Skin epidermis (tissue), 12 donors: ENCODE results near the gene NALCN.
A peak's percentile ranks its signal among the peaks of the same experiment; 100 is the strongest.

Experiments used
- H3K27ac ChIP-seq, 21 experiments: fragments of 200-600 bp; sonication (generic) in 11 of 21; one replicate each; pipeline ENCODE4 v1.5.0; 2020; ENCODE audit warnings: mild to moderate bottlenecking in 3 of 21, inconsistent platforms in 2 of 21, moderate library complexity in 2 of 21
- H3K4me3 ChIP-seq, 7 experiments: fragments of 200-600 bp; sonication (generic) in 2 of 7; one replicate each; pipeline ENCODE4 v1.5.0; 2020; ENCODE audit warnings: inconsistent platforms in 2 of 7, mild to moderate bottlenecking in 2 of 7, moderate library complexity in 1 of 7

NALCN gene

GRCh38 chr13:101416181-101417042 lies at the start of gene NALCN:
NALCN (minus strand) TSS chr13:101416508; CDS start chr13:101399126, 17,382 bp downstream.
- peak within 1 kb of the TSS in 5 of 21 experiments; percentile 15 to 62 (median 30) for H3K27ac ChIP-seq

GRCh38 chr13:101465877-101466276 lies 49.6 kb upstream of the NALCN start:
- Histone ChIP-seq H3K27ac (no peak overlapping the region), H3K4me3 (no peak overlapping the region)

More at GRCh38 chr13:101416181-101417042, at the start of gene NALCN:
- peak within 1 kb of the TSS; percentile 9 to 48 (median 28) for H3K4me3 ChIP-seq

GRCh38 chr13:101457176-101457575 lies 40.9 kb upstream of the NALCN start:
- Histone ChIP-seq H3K4me3 (no peak overlapping the region), H3K27ac (no peak overlapping the region)

GRCh38 chr13:101455863-101456262 lies 39.6 kb upstream of the NALCN start:
- Histone ChIP-seq H3K4me3 (no peak overlapping the region), H3K27ac (peak overlapping the region in 2 of 21 experiments; percentile 26 to 39)

GRCh38 chr13:101454767-101455166 lies 38.5 kb upstream of the NALCN start:
- H3K27ac ChIP-seq: peak overlapping the region in 2 of 21 experiments; percentile 0 to 74

GRCh38 chr13:101453784-101454201 lies 37.5 kb upstream of the NALCN start:
- H3K4me3 ChIP-seq: peak overlapping the region; percentile 16 to 48 (median 26)
- H3K27ac ChIP-seq: peak overlapping the region in 11 of 21 experiments; percentile 18 to 79 (median 45)

More at GRCh38 chr13:101454767-101455166, 38.5 kb upstream of the NALCN start:
- H3K4me3 ChIP-seq: no peak overlapping the region

GRCh38 chr13:101452519-101453485 lies 36.5 kb upstream of the NALCN start, which contains the start of gene ITGBL1:
ITGBL1 (plus strand) TSS chr13:101452675; CDS start chr13:101452834, 159 bp downstream.
- Histone ChIP-seq H3K4me3 (peak within 1 kb of the TSS; percentile 16 to 48 (median 26)), H3K27ac (peak within 1 kb of the TSS in 12 of 21 experiments; percentile 10 to 79 (median 48))

GRCh38 chr13:101451641-101452040 lies 35.3 kb upstream of the NALCN start:
- H3K4me3 ChIP-seq: no peak overlapping the region
- peak overlapping the region in 1 of 21 experiments; percentile 64 for H3K27ac ChIP-seq

- Histone ChIP-seq H3K27ac (peak overlapping the region in 2 of 21 experiments; percentile 53 to 56), H3K4me3 (no peak overlapping the region)
Observed at GRCh38 chr13:101450749-101451130, 34.4 kb upstream of the NALCN start.

- no peak overlapping the region for H3K4me3 ChIP-seq
- H3K27ac ChIP-seq: peak overlapping the region in 3 of 21 experiments; percentile 18 to 56 (median 53)
Observed at GRCh38 chr13:101449790-101450748, 33.8 kb upstream of the NALCN start.

GRCh38 chr13:101447852-101448251 lies 31.5 kb upstream of the NALCN start:
- H3K27ac ChIP-seq: no peak overlapping the region
- no peak overlapping the region for H3K4me3 ChIP-seq

GRCh38 chr13:101434486-101434885 lies 18.2 kb upstream of the NALCN start:
- H3K4me3 ChIP-seq: no peak overlapping the region
- H3K27ac ChIP-seq: no peak overlapping the region

- no peak overlapping the region for H3K27ac ChIP-seq
- H3K4me3 ChIP-seq: no peak overlapping the region
Observed at GRCh38 chr13:101433895-101434294, 17.6 kb upstream of the NALCN start.

GRCh38 chr13:101429733-101430132 lies 13.4 kb upstream of the NALCN start:
- Histone ChIP-seq H3K27ac (no peak overlapping the region), H3K4me3 (no peak overlapping the region)

- Histone ChIP-seq H3K4me3 (no peak overlapping the region), H3K27ac (peak overlapping the region in 1 of 21 experiments; percentile 34)
Observed at GRCh38 chr13:101425623-101426022, 9.3 kb upstream of the NALCN start.

GRCh38 chr13:101425156-101425471 lies 8.8 kb upstream of the NALCN start:
- Histone ChIP-seq H3K27ac (peak overlapping the region in 1 of 21 experiments; percentile 34), H3K4me3 (no peak overlapping the region)

- H3K27ac ChIP-seq: peak overlapping the region in 1 of 21 experiments; percentile 34
- no peak overlapping the region for H3K4me3 ChIP-seq
Observed at GRCh38 chr13:101424381-101425155, 8.3 kb upstream of the NALCN start.

- no peak overlapping the region for H3K4me3 ChIP-seq
- H3K27ac ChIP-seq: no peak overlapping the region
Observed at GRCh38 chr13:101423872-101424271, 7.6 kb upstream of the NALCN start.
